Mammary epithelial cell (primary cell): ENCODE data around the gene CCDC160.

ENCODE experiments used
- CTCF ChIP-seq, 2 donors: IDR thresholded peaks in 1 of 2; conservative IDR thresholded peaks in 1 of 2; 2 replicates each; pipeline ENCODE4 v1.5.1; 2011 to 2012; ENCODE audit warnings: inconsistent platforms in 2 of 2, low read length in 2 of 2, mild to moderate bottlenecking in 2 of 2, control low read depth in 1 of 2, low read depth in 1 of 2; ENCODE audit not compliant: insufficient read depth in 1 of 2; ENCODE audit errors: extremely low read depth in 1 of 2
- EZH2 ChIP-seq: IDR thresholded peaks from 2 replicates; pipeline ENCODE4 v1.6.1; 2012; ENCODE audit warnings: low read length, inconsistent platforms, borderline replicate concordance

- no peak for TF ChIP-seq CTCF (conservative IDR thresholded peaks at IDR 0.05 in 1 of 2, IDR thresholded peaks at IDR 0.05 in 1 of 2; ENCODE audit: extremely low read depth in 1 of 2, insufficient read depth in 1 of 2, low read depth in 1 of 2, low read length in 2 of 2)
- no peak for TF ChIP-seq EZH2
These were observed 2.0 kb downstream of the CCDC160 start for GRCh38 chrX:134239016-134239415.
